NCI-H524 treated with DMSO at 0.1 percent for 48 hours (cell line): Measurements from ENCODE around the gene HRK.

ENCODE experiments used
- DNase-seq: peaks from one replicate; lab custom pipeline; 2025; lab: John Stamatoyannopoulos, UW

HRK gene

GRCh38 chr12:116881325-116881876 lies at the start of gene HRK:
Gene HRK, minus strand, starts transcription at chr12:116881441. Its CDS starts 134 bp downstream, at chr12:116881307.
- DNase-seq = no peak

GRCh38 chr12:116929885-116930284 lies 48.6 kb upstream of the HRK start:
- DNase-seq = no peak

- DNase-seq = no peak
Observed at GRCh38 chr12:116928504-116928903, 47.3 kb upstream of the HRK start.

- DNase-seq = no peak
Observed at GRCh38 chr12:116927244-116927940, 46.2 kb upstream of the HRK start.

GRCh38 chr12:116926283-116927243 lies 45.3 kb upstream of the HRK start:
- no peak for DNase-seq

GRCh38 chr12:116924558-116925453 lies 43.6 kb upstream of the HRK start:
- DNase-seq = no peak

- no peak for DNase-seq
Observed at GRCh38 chr12:116922194-116922897, 41.1 kb upstream of the HRK start.

GRCh38 chr12:116920939-116921338 lies 39.7 kb upstream of the HRK start:
- DNase-seq = no peak

- no peak for DNase-seq
Observed at GRCh38 chr12:116919706-116920485, 38.7 kb upstream of the HRK start.

GRCh38 chr12:116919247-116919661 lies 38.0 kb upstream of the HRK start:
- no peak for DNase-seq

- no peak for DNase-seq
Observed at GRCh38 chr12:116918464-116918863, 37.2 kb upstream of the HRK start.

- no peak for DNase-seq
Observed at GRCh38 chr12:116916714-116917114, 35.5 kb upstream of the HRK start.

- no peak for DNase-seq
Observed at GRCh38 chr12:116916122-116916521, 34.9 kb upstream of the HRK start.

GRCh38 chr12:116915326-116915725 lies 34.1 kb upstream of the HRK start:
- no peak for DNase-seq

GRCh38 chr12:116910645-116911451 lies 29.6 kb upstream of the HRK start, which contains the start of gene FBXW8:
Gene FBXW8, plus strand, starts transcription at chr12:116910950. Its CDS starts 88 bp downstream, at chr12:116911038.
- no peak for DNase-seq

GRCh38 chr12:116910280-116910644 lies 29.0 kb upstream of the HRK start:
- DNase-seq = no peak

GRCh38 chr12:116906285-116906684 lies 25.0 kb upstream of the HRK start:
- DNase-seq = no peak

GRCh38 chr12:116903818-116904217 lies 22.6 kb upstream of the HRK start:
- DNase-seq = no peak

GRCh38 chr12:116901612-116902011 lies 20.4 kb upstream of the HRK start:
- DNase-seq = no peak
